OCI-LY1 (cell line): ENCODE measurements around the gene U2SURP.
A peak's percentile ranks its signal among the peaks of the same experiment; 100 is the strongest.

ENCODE experiments used
- H2AFZ ChIP-seq: fragments of 200-600 bp; sonication (generic), shearing (Covaris generic); 2 replicates; pipeline ENCODE4 v1.6.0; 2014; ENCODE audit warnings: antibody characterized with exemption, mild to moderate bottlenecking, low read length
- H3F3A ChIP-seq: fragments of 200-600 bp; sonication (generic), shearing (Covaris generic); 2 replicates; pipeline ENCODE4 v1.6.0; 2014; ENCODE audit warnings: mild to moderate bottlenecking, antibody characterized with exemption, low read length, moderate library complexity; ENCODE audit not compliant: insufficient read depth
- H3K27ac ChIP-seq: fragments of 200-600 bp; sonication (generic); 2 replicates; pipeline ENCODE4 v1.5.1; 2014; ENCODE audit warnings: low read length, mixed run types, mild to moderate bottlenecking, low read depth; ENCODE audit not compliant: poor library complexity, severe bottlenecking
- H3K27me3 ChIP-seq: fragments of 200-600 bp; sonication (generic); 2 replicates; pipeline ENCODE4 v1.6.0; 2014; ENCODE audit warnings: antibody characterized with exemption, mild to moderate bottlenecking, low read length, moderate library complexity; ENCODE audit not compliant: insufficient read depth
- H3K36me3 ChIP-seq: fragments of 200-600 bp; sonication (generic); 2 replicates; pipeline ENCODE4 v1.6.1; 2014; ENCODE audit warnings: mild to moderate bottlenecking, antibody characterized with exemption, low read length, moderate library complexity, mixed read lengths; ENCODE audit not compliant: insufficient read depth
- H3K4me1 ChIP-seq: fragments of 200-600 bp; sonication (generic); 2 replicates; pipeline ENCODE4 v1.5.1; 2014; ENCODE audit warnings: mild to moderate bottlenecking, low read length, moderate library complexity; ENCODE audit not compliant: insufficient read depth, severe bottlenecking
- H3K4me2 ChIP-seq: fragments of 200-600 bp; sonication (generic), shearing (Covaris generic); 2 replicates; pipeline ENCODE4 v1.6.1; 2014; ENCODE audit warnings: low read length
- H3K4me3 ChIP-seq: fragments of 200-600 bp; sonication (generic); 2 replicates; pipeline ENCODE4 v1.5.1; 2014; ENCODE audit warnings: low read length, low read depth, mild to moderate bottlenecking, mixed read lengths; ENCODE audit not compliant: poor library complexity, severe bottlenecking
- H3K79me2 ChIP-seq: fragments of 200-600 bp; shearing (Covaris generic); 2 replicates; pipeline ENCODE4 v1.6.1; 2016; ENCODE audit warnings: mixed run types, low read length, mixed read lengths; ENCODE audit not compliant: insufficient read depth
- H3K9ac ChIP-seq: fragments of 200-600 bp; sonication (generic), shearing (Covaris generic); 2 replicates; pipeline ENCODE4 v1.6.1; 2014; ENCODE audit warnings: mild to moderate bottlenecking, low read length, mixed read lengths
- H3K9me2 ChIP-seq: fragments of 200-600 bp; sonication (generic), shearing (Covaris generic); 2 replicates; pipeline ENCODE4 v1.6.1; 2014; ENCODE audit warnings: low read depth, mild to moderate bottlenecking, low read length, mixed read lengths
- H3K9me3 ChIP-seq: fragments of 200-600 bp; shearing (Covaris generic); 2 replicates; pipeline ENCODE4 v1.6.1; 2014; ENCODE audit warnings: low read length, mixed read lengths
- H4K20me1 ChIP-seq: fragments of 200-600 bp; sonication (generic), shearing (Covaris generic); 2 replicates; pipeline ENCODE4 v1.6.0; 2016; ENCODE audit warnings: mild to moderate bottlenecking, low read length; ENCODE audit not compliant: insufficient read depth
- EZH2 ChIP-seq: fragments of 200-600 bp; sonication (generic), shearing (Covaris generic); IDR thresholded peaks from 2 replicates; pipeline ENCODE4 v1.8.0; 2017; ENCODE audit warnings: borderline replicate concordance, mixed run types, mild to moderate bottlenecking, antibody characterized with exemption, low read length, moderate library complexity, mixed read lengths
- TF ChIP-seq, protein P1 (sequence below): fragments of 200-600 bp; sonication (generic), shearing (Covaris generic); IDR thresholded peaks from 2 replicates; pipeline ENCODE4 v1.5.1; 2017; ENCODE audit warnings: mild to moderate bottlenecking, antibody characterized with exemption, low read length, moderate library complexity, mixed read lengths

U2SURP gene

DNA sequence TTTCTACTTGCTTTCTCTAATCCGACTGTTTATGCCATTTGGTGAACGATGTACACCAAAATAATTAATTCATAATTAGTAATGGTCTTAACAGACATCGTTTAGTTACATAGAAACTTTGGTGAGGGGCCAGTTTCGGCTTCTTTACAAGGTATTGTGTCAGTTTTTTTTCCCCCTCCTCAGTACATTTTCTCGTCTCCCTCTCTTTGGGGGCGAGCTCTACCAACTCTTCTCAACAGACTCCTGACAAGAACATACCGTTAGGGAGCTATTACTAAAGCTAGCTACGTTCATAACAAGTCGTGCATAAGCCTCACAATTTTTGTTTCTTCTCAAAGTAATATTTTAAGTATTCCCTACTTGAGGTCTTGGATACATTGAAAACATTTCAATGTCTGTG, 1.4 kb downstream of the U2SURP start:
- Histone ChIP-seq H3K27me3 (no peaks in the 10 kb centered on the region), H3F3A (no peaks in the 10 kb centered on the region), H3K27ac (peak overlapping the region; percentile 74), H2AFZ (no peak overlapping the region), H3K4me3 (peak overlapping the region; percentile 79), H4K20me1 (peaks cover 8% of the 10 kb centered on the region; the same call in 1 of the 2 replicates), H3K9me3 (no peaks in the 10 kb centered on the region), H3K4me2 (peak overlapping the region; percentile 95), H3K79me2 (peaks cover 61% of the 10 kb centered on the region), H3K9me2 (no peaks in the 10 kb centered on the region), H3K4me1 (peaks cover 48% of the 10 kb centered on the region), H3K9ac (peak overlapping the region; percentile 82), H3K36me3 (peaks cover 7% of the 10 kb centered on the region; the same call in 1 of the 2 replicates)
- no peak for TF ChIP-seq EZH2
- TF ChIP-seq, protein P1, sequence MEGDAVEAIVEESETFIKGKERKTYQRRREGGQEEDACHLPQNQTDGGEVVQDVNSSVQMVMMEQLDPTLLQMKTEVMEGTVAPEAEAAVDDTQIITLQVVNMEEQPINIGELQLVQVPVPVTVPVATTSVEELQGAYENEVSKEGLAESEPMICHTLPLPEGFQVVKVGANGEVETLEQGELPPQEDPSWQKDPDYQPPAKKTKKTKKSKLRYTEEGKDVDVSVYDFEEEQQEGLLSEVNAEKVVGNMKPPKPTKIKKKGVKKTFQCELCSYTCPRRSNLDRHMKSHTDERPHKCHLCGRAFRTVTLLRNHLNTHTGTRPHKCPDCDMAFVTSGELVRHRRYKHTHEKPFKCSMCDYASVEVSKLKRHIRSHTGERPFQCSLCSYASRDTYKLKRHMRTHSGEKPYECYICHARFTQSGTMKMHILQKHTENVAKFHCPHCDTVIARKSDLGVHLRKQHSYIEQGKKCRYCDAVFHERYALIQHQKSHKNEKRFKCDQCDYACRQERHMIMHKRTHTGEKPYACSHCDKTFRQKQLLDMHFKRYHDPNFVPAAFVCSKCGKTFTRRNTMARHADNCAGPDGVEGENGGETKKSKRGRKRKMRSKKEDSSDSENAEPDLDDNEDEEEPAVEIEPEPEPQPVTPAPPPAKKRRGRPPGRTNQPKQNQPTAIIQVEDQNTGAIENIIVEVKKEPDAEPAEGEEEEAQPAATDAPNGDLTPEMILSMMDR, result no peak

DNA sequence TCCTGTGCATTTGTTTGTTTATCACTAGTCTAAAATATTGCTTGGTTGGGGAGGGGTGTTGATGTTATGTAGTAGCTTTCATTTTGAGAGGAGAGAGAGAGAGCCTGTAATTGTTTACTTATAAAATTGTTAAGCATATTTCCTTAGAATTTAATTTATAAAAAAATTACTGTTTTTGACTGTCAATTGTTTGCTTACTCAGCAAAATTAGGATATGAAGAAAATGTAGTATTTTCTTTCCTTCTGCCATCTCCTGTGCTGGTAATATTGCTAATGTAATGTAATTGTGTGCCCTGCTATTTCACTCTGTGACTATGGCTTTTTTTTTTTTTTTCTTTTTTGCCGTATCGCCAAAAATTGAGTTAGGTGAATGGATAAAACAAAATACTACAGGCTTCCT, 3.5 kb downstream of the U2SURP start:
- peak overlapping the region; percentile 50 for H3K4me2 ChIP-seq
- H3K36me3 ChIP-seq, result peaks cover 7% of the 10 kb centered on the region; the same call in 1 of the 2 replicates
- no peaks in the 10 kb centered on the region for H3K27me3 ChIP-seq
- no peaks in the 10 kb centered on the region for H3K9me2 ChIP-seq
- H2AFZ ChIP-seq, result no peak overlapping the region
- H3K4me1 ChIP-seq, result peaks cover 58% of the 10 kb centered on the region
- H3K9ac ChIP-seq, result peak overlapping the region; percentile 16; the same call in 1 of the 2 replicates
- H3F3A ChIP-seq, result no peaks in the 10 kb centered on the region
- peaks cover 82% of the 10 kb centered on the region for H3K79me2 ChIP-seq
- peak overlapping the region; percentile 79 for H3K4me3 ChIP-seq
- H3K9me3 ChIP-seq, result no peaks in the 10 kb centered on the region
- no peak for TF ChIP-seq EZH2
- TF ChIP-seq, protein P1, result no peak
- no peak overlapping the region for H3K27ac ChIP-seq
- peaks cover 9% of the 10 kb centered on the region; the same call in 1 of the 2 replicates for H4K20me1 ChIP-seq

DNA sequence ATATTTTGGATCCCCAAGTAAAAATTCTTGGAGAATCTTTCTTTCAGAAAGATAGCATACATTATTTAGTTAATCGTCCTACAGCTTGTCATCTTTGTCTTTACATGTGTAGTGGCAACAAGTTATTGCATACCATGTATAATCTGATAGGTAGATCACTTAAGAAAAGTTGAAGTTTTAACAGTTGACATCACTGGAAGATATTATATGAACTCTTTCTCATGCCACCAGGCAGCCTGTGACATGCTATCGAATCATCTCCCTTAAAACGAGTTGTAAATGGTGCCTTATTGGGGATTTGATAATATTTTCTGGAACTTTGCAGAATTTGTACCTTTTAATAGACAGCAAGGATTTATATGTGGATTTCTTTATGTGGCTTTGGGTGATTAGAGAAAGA, 8.7 kb downstream of the U2SURP start:
- Histone ChIP-seq H3K79me2 (peaks cover 97% of the 10 kb centered on the region), H2AFZ (no peak overlapping the region), H3K4me1 (peaks cover 41% of the 10 kb centered on the region), H3K36me3 (peaks cover 46% of the 10 kb centered on the region; the same call in 1 of the 2 replicates), H3F3A (0 out of 2 replicates have a peak, but pooled peaks cover 3% of the 10 kb centered on the region), H3K4me3 (no peak overlapping the region), H4K20me1 (peaks cover 19% of the 10 kb centered on the region), H3K9ac (peak overlapping the region; percentile 7; the same call in 1 of the 2 replicates), H3K4me2 (peak overlapping the region; percentile 30), H3K9me3 (no peaks in the 10 kb centered on the region), H3K27me3 (no peaks in the 10 kb centered on the region), H3K27ac (no peak overlapping the region), H3K9me2 (no peaks in the 10 kb centered on the region)
- no peak for TF ChIP-seq EZH2
- TF ChIP-seq, protein P1, result no peak
